Fibroblast of skin of right biceps (primary cell): ENCODE measurements around the gene SFSWAP.
A peak's percentile ranks its signal among the peaks of the same experiment; 100 is the strongest.
"Not testable (repeated sequence)": the region's sequence is repeated elsewhere in the genome, so short reads cannot be mapped to it uniquely, and the experiment has no call there.

Experiments
- DNase-seq: peaks from one replicate; pipeline ENCODE4 v3.0.0-alpha.2; 2013

The SFSWAP gene

GRCh38 chr12:131737150-131737827, 26.4 kb downstream of the SFSWAP start:
- DNase-seq: peak; percentile 51

GRCh38 chr12:131738196-131738595, 27.3 kb downstream of the SFSWAP start:
- DNase-seq: no peak

- DNase-seq: no peak
Observed at GRCh38 chr12:131740626-131741025, 29.7 kb downstream of the SFSWAP start.

GRCh38 chr12:131742761-131743160, 31.9 kb downstream of the SFSWAP start:
- not testable (repeated sequence) for DNase-seq

- not testable (repeated sequence) for DNase-seq
Observed at GRCh38 chr12:131743410-131743809, 32.5 kb downstream of the SFSWAP start.

GRCh38 chr12:131743880-131744279, 33.0 kb downstream of the SFSWAP start:
- DNase-seq: not testable (repeated sequence)

- DNase-seq: not testable (repeated sequence)
Observed at GRCh38 chr12:131744675-131745074, 33.8 kb downstream of the SFSWAP start.

- no peak for DNase-seq
Observed at GRCh38 chr12:131745706-131746105, 34.8 kb downstream of the SFSWAP start.

- no peak for DNase-seq
Observed at GRCh38 chr12:131747276-131748177, 36.6 kb downstream of the SFSWAP start.

GRCh38 chr12:131749618-131750315, 38.9 kb downstream of the SFSWAP start:
- no peak for DNase-seq

- no peak for DNase-seq
Observed at GRCh38 chr12:131751335-131751734, 40.4 kb downstream of the SFSWAP start.

GRCh38 chr12:131752451-131752850, 41.6 kb downstream of the SFSWAP start:
- no peak for DNase-seq

- DNase-seq: no peak
Observed at GRCh38 chr12:131753005-131753404, 42.1 kb downstream of the SFSWAP start.

GRCh38 chr12:131753757-131754156, 42.9 kb downstream of the SFSWAP start:
- DNase-seq: no peak

GRCh38 chr12:131754184-131754583, 43.3 kb downstream of the SFSWAP start:
- no peak for DNase-seq

GRCh38 chr12:131755305-131756113, 44.6 kb downstream of the SFSWAP start:
- DNase-seq: peak; percentile 23

- no peak for DNase-seq
Observed at GRCh38 chr12:131756441-131756840, 45.6 kb downstream of the SFSWAP start.

GRCh38 chr12:131757111-131757510, 46.2 kb downstream of the SFSWAP start:
- no peak for DNase-seq

- no peak for DNase-seq
Observed at GRCh38 chr12:131758016-131758739, 47.3 kb downstream of the SFSWAP start.

- DNase-seq: peak; percentile 4
Observed at GRCh38 chr12:131759176-131759575, 48.3 kb downstream of the SFSWAP start.

- DNase-seq: no peak
Observed at GRCh38 chr12:131761638-131762037, 50.7 kb downstream of the SFSWAP start.

GRCh38 chr12:131764738-131765137, 53.8 kb downstream of the SFSWAP start:
- DNase-seq: no peak
